GM10266 (cell line): ENCODE measurements around the gene ARHGAP26.
"Not testable (repeated sequence)": the region's sequence is repeated elsewhere in the genome, so short reads cannot be mapped to it uniquely, and the experiment has no call there.

Experiments
- DNase-seq: peaks from one replicate; pipeline ENCODE4 v3.0.0; 2012; ENCODE audit errors: extremely low spot score
- TF ChIP-seq, protein P1 (sequence below): IDR thresholded peaks from 2 replicates; pipeline ENCODE4 v1.5.1; 2012; ENCODE audit warnings: mild to moderate bottlenecking, low read depth; ENCODE audit not compliant: control insufficient read depth, insufficient read depth; ENCODE audit errors: missing control alignments

ARHGAP26 gene

GRCh38 chr5:143113461-143113860, 343.3 kb downstream of the ARHGAP26 start:
- TF ChIP-seq, protein P1, sequence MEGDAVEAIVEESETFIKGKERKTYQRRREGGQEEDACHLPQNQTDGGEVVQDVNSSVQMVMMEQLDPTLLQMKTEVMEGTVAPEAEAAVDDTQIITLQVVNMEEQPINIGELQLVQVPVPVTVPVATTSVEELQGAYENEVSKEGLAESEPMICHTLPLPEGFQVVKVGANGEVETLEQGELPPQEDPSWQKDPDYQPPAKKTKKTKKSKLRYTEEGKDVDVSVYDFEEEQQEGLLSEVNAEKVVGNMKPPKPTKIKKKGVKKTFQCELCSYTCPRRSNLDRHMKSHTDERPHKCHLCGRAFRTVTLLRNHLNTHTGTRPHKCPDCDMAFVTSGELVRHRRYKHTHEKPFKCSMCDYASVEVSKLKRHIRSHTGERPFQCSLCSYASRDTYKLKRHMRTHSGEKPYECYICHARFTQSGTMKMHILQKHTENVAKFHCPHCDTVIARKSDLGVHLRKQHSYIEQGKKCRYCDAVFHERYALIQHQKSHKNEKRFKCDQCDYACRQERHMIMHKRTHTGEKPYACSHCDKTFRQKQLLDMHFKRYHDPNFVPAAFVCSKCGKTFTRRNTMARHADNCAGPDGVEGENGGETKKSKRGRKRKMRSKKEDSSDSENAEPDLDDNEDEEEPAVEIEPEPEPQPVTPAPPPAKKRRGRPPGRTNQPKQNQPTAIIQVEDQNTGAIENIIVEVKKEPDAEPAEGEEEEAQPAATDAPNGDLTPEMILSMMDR, result no peak
- DNase-seq, result no peak

DNA sequence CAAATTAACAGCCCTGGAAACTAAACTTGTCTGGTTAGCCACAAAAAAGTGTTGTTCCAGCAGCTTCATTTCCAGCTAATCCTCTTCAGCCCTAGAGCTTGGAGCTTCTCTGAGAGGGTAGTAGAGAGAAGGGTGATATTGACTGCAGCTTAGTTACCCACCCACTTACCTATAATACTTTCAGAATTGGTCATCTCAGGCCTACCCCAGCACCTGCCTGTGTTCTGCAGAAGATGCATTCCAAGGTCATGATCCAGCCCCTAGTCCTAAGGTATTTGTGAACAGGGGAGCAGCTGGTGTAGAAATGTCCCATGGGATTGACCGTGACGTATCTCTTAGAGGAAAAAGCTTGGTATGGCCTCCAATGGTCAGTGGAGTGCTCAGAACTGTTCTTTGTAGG, 344.3 kb downstream of the ARHGAP26 start:
- TF ChIP-seq, protein P1, result no peak
- DNase-seq, result no peak

DNA sequence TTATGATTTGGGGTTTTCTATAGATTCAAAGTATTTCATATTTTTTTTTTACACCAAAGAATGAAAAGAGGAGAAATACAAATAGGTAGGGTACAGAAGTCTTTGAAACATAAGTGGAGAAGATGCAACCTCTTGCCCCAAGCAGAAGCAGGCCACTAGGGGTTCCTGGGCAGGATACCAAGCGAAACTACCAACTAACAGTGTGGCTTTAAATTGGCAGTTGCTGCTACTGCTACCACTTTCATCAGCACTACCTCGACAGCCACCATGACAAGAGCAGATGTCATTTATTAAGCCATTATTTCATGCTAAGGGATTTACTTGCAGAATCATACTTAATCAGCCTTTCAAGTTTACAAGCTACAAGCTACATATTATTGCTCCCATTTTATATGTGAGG, 345.2 kb downstream of the ARHGAP26 start:
- TF ChIP-seq, protein P1, result no peak
- DNase-seq, result no peak

GRCh38 chr5:143116814-143117213, 346.6 kb downstream of the ARHGAP26 start:
- TF ChIP-seq, protein P1, result no peak
- no peak for DNase-seq

GRCh38 chr5:143117821-143118220, 347.6 kb downstream of the ARHGAP26 start:
- TF ChIP-seq, protein P1, result no peak
- no peak for DNase-seq

GRCh38 chr5:143118222-143118621, 348.0 kb downstream of the ARHGAP26 start:
- TF ChIP-seq, protein P1, result no peak
- no peak for DNase-seq

- not testable (repeated sequence) for DNase-seq
Observed at GRCh38 chr5:143118818-143119217, 348.6 kb downstream of the ARHGAP26 start.

GRCh38 chr5:143119291-143119769, 349.2 kb downstream of the ARHGAP26 start:
- TF ChIP-seq, protein P1, result no peak
- DNase-seq, result no peak
